ENCODE measurements around the gene NEURL3.

The NEURL3 gene

DNA sequence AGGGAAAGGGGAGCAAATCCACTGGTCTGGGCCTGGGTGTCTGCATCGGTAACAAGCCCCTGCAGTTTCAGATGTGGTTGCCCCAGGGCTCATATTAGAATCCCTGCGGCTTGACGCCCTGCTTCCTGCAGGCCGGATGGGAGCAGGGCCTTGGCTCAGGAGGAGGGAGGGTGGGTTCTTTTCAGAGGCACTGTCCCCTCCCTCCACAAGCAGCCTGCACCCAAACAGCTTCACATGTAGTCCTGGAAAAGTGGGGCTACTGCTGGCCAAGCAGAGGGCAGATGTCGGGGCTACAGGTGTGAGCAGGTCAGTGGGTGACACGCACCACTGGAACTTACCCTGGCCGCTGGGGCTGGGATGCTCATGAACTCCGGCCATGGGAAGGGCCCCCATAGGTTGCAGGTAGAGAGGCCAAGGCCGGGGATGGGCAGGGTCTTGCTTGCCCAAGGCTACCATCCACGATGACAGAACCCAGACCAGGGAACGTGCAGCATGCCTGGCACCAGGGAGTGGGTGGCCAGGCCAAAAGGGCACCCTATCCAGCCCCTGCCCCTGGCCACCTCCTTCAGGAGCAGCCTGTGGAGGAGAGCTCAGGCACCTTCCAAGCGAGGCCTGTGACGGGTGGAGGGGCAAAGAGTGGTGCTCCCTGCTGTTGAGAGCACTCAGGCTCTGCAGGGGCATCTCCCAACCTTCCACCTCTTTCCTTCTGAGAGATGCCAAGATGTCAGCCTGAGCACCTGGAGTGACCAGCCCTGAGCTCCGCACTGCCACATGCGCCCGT is 48.2 kb upstream of the NEURL3 start (continued):
- TF ChIP-seq, protein P1, sequence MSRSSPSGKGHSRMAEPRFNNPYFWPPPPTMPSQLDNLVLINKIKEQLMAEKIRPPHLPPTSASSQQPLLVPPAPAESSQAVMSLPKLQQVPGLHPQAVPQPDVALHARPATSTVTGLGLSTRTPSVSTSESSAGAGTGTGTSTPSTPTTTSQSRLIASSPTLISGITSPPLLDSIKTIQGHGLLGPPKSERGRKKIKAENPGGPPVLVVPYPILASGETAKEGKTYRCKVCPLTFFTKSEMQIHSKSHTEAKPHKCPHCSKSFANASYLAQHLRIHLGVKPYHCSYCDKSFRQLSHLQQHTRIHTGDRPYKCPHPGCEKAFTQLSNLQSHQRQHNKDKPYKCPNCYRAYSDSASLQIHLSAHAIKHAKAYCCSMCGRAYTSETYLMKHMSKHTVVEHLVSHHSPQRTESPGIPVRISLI (tag by site-specific recombination; IDR thresholded peaks at IDR 0.05), result no peak

DNA sequence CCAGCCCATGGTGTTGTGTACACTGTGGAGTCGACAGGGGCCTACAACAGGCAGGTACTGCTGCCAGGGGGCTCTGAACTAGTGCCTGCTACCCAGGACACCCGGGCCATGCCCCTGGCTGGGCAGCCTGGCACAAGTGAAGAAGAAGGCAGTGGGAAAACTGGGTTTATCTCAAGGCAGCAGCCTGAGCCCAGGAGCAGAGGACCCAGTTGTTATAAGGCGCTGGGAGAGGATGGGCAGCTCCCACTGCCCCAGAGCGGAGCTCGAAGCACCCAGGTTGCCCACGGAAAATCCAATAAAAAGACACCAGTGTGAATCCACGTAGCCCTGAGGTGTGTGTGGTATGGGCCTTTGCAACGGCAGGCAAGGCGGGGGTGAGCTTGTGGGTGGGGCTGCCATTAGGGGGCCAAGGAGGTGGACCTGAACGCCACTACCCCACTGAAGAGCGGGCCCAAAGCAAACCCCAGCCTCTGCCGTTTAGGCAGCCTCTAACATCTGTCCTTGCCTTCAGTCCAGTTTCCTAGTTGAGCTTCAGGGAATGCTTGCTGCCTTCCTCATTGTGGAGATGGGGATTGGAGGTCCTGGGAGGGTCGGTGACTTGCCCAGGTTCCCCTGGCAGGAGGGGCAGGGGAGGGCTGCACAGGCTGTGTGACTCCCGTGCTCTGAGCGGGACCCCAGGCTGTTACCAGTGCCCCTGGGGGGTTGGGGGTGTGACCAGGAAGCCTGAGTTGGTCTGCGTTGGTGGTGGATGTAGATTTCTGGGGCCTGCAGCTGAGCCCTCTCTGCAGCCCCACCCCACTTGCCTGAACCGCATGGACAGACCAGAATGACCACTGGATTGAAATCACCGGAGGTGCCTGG is 47.4 kb upstream of the NEURL3 start:
- no peak for TF ChIP-seq ZNF146 (tag by site-specific recombination; IDR thresholded peaks at IDR 0.05)
- no peak for TF ChIP-seq ZNF660 (tag by site-specific recombination; IDR thresholded peaks at IDR 0.05)
- TF ChIP-seq EGR2 (tag by site-specific recombination; IDR thresholded peaks at IDR 0.05; ENCODE audit: low read depth), result no peak
- TF ChIP-seq HOXC10 (CRISPR knock-in tag; IDR thresholded peaks at IDR 0.05), result no peak
- TF ChIP-seq MEIS1 (CRISPR knock-in tag; IDR thresholded peaks at IDR 0.05; ENCODE audit: borderline replicate concordance), result no peak
- TF ChIP-seq, protein P2, sequence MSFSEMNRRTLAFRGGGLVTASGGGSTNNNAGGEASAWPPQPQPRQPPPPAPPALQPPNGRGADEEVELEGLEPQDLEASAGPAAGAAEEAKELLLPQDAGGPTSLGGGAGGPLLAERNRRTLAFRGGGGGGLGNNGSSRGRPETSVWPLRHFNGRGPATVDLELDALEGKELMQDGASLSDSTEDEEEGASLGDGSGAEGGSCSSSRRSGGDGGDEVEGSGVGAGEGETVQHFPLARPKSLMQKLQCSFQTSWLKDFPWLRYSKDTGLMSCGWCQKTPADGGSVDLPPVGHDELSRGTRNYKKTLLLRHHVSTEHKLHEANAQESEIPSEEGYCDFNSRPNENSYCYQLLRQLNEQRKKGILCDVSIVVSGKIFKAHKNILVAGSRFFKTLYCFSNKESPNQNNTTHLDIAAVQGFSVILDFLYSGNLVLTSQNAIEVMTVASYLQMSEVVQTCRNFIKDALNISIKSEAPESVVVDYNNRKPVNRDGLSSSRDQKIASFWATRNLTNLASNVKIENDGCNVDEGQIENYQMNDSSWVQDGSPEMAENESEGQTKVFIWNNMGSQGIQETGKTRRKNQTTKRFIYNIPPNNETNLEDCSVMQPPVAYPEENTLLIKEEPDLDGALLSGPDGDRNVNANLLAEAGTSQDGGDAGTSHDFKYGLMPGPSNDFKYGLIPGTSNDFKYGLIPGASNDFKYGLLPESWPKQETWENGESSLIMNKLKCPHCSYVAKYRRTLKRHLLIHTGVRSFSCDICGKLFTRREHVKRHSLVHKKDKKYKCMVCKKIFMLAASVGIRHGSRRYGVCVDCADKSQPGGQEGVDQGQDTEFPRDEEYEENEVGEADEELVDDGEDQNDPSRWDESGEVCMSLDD (tag by site-specific recombination; IDR thresholded peaks at IDR 0.05), result no peak
- no peak for TF ChIP-seq ZNF837 (tag by site-specific recombination; IDR thresholded peaks at IDR 0.05)
- TF ChIP-seq ZNF521 (tag by site-specific recombination; IDR thresholded peaks at IDR 0.05), result no peak
- no peak for TF ChIP-seq ZNF621 (tag by site-specific recombination; IDR thresholded peaks at IDR 0.05)
- TF ChIP-seq, protein P3, sequence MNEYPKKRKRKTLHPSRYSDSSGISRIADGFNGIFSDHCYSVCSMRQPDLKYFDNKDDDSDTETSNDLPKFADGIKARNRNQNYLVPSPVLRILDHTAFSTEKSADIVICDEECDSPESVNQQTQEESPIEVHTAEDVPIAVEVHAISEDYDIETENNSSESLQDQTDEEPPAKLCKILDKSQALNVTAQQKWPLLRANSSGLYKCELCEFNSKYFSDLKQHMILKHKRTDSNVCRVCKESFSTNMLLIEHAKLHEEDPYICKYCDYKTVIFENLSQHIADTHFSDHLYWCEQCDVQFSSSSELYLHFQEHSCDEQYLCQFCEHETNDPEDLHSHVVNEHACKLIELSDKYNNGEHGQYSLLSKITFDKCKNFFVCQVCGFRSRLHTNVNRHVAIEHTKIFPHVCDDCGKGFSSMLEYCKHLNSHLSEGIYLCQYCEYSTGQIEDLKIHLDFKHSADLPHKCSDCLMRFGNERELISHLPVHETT (tag by site-specific recombination; IDR thresholded peaks at IDR 0.05), result no peak
- no peak for TF ChIP-seq ZNF423 (tag by site-specific recombination; IDR thresholded peaks at IDR 0.05)
- no peak for TF ChIP-seq ZNF571 (tag by site-specific recombination; IDR thresholded peaks at IDR 0.05)
- no peak for TF ChIP-seq KLF9 (tag by site-specific recombination; IDR thresholded peaks at IDR 0.05; ENCODE audit: low read depth)
- TF ChIP-seq SCRT1 (tag by site-specific recombination; IDR thresholded peaks at IDR 0.05; ENCODE audit: borderline replicate concordance), result no peak
- TF ChIP-seq, protein P4, sequence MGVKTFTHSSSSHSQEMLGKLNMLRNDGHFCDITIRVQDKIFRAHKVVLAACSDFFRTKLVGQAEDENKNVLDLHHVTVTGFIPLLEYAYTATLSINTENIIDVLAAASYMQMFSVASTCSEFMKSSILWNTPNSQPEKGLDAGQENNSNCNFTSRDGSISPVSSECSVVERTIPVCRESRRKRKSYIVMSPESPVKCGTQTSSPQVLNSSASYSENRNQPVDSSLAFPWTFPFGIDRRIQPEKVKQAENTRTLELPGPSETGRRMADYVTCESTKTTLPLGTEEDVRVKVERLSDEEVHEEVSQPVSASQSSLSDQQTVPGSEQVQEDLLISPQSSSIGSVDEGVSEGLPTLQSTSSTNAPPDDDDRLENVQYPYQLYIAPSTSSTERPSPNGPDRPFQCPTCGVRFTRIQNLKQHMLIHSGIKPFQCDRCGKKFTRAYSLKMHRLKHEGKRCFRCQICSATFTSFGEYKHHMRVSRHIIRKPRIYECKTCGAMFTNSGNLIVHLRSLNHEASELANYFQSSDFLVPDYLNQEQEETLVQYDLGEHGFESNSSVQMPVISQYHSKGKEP (tag by site-specific recombination; IDR thresholded peaks at IDR 0.05), result no peak
- no peak for TF ChIP-seq SCRT2 (tag by site-specific recombination; IDR thresholded peaks at IDR 0.05)
- no peak for TF ChIP-seq ZBTB17 (tag by site-specific recombination; IDR thresholded peaks at IDR 0.05)
- Histone ChIP-seq H3K36me3 (ENCODE audit: control insufficient read depth in 2 of 2, insufficient read depth in 1 of 2, low read length in 2 of 2) (peaks cover 0 to 43% of the 10 kb centered on the region in 2 experiments; a peak in 1 of 3 replicates), H3K4me3 (ENCODE audit: low read depth, low read length) (no peak overlapping the region), H3K27ac (ENCODE audit: extremely low read depth, low read depth, low read length) (no peak overlapping the region), H3K9me3 (ENCODE audit: control insufficient read depth, insufficient read depth, low read depth, low read length) (no peaks in the 10 kb centered on the region), H3K4me1 (ENCODE audit: control insufficient read depth, insufficient read depth, low read length) (no peaks in the 10 kb centered on the region)
- ChIA-PET POLR2A (no interaction called here), CTCF (interaction anchor here (0.9 to 1.9 kb wide), 2 partner anchors 42 to 145 kb away, joined by 6 read pairs; no protein-coding TSS in a partner anchor)

All from HEK293 (cell line).